ENCODE data around the gene TIMM9.

TIMM9 gene

GRCh38 chr14:58463147-58463546 lies 35.8 kb upstream of the TIMM9 start:
- no peak overlapping the region for H3K27ac ChIP-seq
- TF ChIP-seq, protein P1, sequence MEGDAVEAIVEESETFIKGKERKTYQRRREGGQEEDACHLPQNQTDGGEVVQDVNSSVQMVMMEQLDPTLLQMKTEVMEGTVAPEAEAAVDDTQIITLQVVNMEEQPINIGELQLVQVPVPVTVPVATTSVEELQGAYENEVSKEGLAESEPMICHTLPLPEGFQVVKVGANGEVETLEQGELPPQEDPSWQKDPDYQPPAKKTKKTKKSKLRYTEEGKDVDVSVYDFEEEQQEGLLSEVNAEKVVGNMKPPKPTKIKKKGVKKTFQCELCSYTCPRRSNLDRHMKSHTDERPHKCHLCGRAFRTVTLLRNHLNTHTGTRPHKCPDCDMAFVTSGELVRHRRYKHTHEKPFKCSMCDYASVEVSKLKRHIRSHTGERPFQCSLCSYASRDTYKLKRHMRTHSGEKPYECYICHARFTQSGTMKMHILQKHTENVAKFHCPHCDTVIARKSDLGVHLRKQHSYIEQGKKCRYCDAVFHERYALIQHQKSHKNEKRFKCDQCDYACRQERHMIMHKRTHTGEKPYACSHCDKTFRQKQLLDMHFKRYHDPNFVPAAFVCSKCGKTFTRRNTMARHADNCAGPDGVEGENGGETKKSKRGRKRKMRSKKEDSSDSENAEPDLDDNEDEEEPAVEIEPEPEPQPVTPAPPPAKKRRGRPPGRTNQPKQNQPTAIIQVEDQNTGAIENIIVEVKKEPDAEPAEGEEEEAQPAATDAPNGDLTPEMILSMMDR (conservative IDR thresholded peaks at IDR 0.05), result no peak

DNA sequence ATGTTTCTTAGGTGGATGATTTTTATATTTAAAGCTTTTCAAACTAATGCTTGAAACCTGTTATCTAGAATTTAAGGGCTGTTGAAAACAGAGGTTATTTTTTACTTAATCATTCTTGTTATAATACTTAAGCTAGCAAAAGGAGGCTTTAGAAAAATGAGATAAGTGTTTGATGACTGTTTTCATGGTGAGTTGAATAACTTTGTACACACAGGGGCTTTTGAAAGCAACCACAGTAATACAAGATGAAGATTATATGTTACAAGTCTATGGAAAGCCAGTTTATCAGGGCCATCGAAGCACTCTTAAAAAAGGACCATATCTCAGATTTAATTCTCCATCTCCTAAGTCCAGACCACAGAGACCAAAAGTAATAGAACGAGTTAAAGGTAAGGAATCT lies 33.4 kb upstream of the TIMM9 start:
- no peak overlapping the region for H3K27ac ChIP-seq
- TF ChIP-seq, protein P1 (conservative IDR thresholded peaks at IDR 0.05), result no peak

- H3K27ac ChIP-seq, result no peak overlapping the region
- TF ChIP-seq, protein P1 (conservative IDR thresholded peaks at IDR 0.05), result no peak
Measured at GRCh38 chr14:58455593-58456265, 28.4 kb upstream of the TIMM9 start.

- TF ChIP-seq, protein P1 (conservative IDR thresholded peaks at IDR 0.05), result no peak
- no peak overlapping the region for H3K27ac ChIP-seq
Measured at GRCh38 chr14:58444627-58445026, 17.3 kb upstream of the TIMM9 start.

DNA sequence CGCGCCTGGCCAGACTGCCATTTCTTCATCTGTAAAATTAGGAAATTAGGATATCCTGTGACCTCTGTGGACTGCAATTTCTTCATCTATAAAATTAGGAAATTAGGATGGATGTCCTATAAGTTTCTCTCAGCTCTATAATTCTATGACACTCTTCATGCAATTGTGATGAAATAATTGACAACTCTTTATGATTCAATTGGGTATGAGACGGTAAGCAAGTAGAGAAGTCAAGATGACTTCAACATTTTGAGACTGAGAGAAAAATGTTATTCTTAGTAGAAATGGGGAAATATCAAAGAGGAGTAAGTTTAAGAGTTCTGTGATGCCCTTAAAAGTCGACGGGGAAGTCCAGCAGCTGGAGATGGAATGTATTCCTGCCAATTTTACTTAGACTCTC lies 12.1 kb upstream of the TIMM9 start:
- no peak overlapping the region for H3K27ac ChIP-seq
- TF ChIP-seq, protein P1 (conservative IDR thresholded peaks at IDR 0.05), result no peak

DNA sequence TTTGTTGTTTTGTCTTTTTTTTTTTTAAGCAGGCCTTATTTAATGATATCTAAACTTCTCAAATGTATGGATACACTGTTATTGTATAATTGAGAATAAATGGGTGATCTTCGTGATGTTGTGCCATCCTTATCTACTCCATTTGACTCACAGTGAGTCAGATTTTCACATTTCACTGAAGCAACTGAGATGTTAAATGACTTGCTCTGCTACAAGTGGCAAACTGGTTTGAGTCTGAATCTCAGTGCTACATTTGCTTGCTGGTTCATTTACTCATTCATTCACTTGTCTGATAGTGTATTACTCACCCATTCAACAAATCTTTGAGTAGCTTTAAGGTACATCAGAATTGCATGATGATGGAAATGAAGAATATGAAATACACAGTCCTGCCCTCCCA lies 2.8 kb upstream of the TIMM9 start:
- TF ChIP-seq, protein P1 (conservative IDR thresholded peaks at IDR 0.05), result no peak

GRCh38 chr14:58428118-58428683 lies 870 bp upstream of the TIMM9 start:
- TF ChIP-seq, protein P1 (conservative IDR thresholded peaks at IDR 0.05), result no peak

More for the DNA sequence above, 2.8 kb upstream of the TIMM9 start:
- H3K27ac ChIP-seq, result no peak overlapping the region

More at GRCh38 chr14:58428118-58428683, 870 bp upstream of the TIMM9 start:
- H3K27ac ChIP-seq, result peak overlapping the region; percentile 94

All from VCaP (cell line).